Prostate gland (tissue), 2 donors: ENCODE data around the gene ARID5A.

Source experiments
- POLR2A ChIP-seq: fragments of 450-650 bp; IDR thresholded peaks from one replicate; pipeline ENCODE4 v1.6.1; 2016; ENCODE audit warnings: antibody characterized with exemption, mild to moderate bottlenecking
- POLR2AphosphoS5 ChIP-seq: sonication (generic); formaldehyde crosslinking; IDR thresholded peaks from one replicate; pipeline ENCODE4 v1.6.1; 2017; ENCODE audit warnings: antibody characterized with exemption
- TF ChIP-seq, protein P1 (sequence below), 4 experiments: fragments of 200-600 bp in 2 of 4; fragments of 450-650 bp in 2 of 4; sonication (generic) in 2 of 4; IDR thresholded peaks; 1 replicate in 3 of 4; 2 replicates in 1 of 4; pipeline ENCODE4 v1.5.1; 2016 to 2019; ENCODE audit warnings: antibody characterized with exemption in 4 of 4, mild to moderate bottlenecking in 2 of 4, moderate library complexity in 2 of 4

DNA sequence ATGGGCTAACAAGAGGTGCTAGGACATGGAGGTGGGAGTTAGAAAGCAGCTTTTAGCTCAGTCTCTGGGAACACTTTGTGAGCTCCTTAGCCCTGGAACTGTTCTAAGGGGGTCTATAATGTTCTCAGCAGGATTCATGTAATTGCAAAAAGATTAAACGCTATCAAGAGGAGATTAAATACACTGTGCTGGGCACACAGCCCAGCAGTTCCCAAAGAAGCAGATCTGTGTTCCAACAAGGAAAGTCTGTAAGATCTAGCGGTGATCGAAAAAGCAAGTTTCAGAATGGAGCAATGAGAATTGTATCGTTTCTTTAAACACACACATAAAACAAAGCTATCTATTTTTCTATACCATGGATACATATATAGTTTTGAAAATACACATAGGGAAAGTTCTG, 2.4 kb upstream of the ARID5A start:
- TF ChIP-seq POLR2AphosphoS5 (no peak), POLR2A (no peak)
- TF ChIP-seq, protein P1, sequence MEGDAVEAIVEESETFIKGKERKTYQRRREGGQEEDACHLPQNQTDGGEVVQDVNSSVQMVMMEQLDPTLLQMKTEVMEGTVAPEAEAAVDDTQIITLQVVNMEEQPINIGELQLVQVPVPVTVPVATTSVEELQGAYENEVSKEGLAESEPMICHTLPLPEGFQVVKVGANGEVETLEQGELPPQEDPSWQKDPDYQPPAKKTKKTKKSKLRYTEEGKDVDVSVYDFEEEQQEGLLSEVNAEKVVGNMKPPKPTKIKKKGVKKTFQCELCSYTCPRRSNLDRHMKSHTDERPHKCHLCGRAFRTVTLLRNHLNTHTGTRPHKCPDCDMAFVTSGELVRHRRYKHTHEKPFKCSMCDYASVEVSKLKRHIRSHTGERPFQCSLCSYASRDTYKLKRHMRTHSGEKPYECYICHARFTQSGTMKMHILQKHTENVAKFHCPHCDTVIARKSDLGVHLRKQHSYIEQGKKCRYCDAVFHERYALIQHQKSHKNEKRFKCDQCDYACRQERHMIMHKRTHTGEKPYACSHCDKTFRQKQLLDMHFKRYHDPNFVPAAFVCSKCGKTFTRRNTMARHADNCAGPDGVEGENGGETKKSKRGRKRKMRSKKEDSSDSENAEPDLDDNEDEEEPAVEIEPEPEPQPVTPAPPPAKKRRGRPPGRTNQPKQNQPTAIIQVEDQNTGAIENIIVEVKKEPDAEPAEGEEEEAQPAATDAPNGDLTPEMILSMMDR (IDR thresholded peaks at IDR 0.05) = no peak
